Heart right ventricle (tissue), 16 donors: ENCODE data around the gene PODXL2. TPM values are rescaled to one million over a fixed set of nuclear protein-coding genes. Genes with fewer than 3 reads are reported as not detected.

ENCODE experiments used
- ATAC-seq, 8 donors: fragments of 200-7000 bp; cut with Tn5 transposase; one replicate each; pipeline ENCODE4 v1.9.1; 2020; ENCODE audit warnings: mild to moderate bottlenecking in 8 of 8, moderate library complexity in 8 of 8, moderate number of reproducible peaks in 1 of 8
- DNase-seq, 2 donors: peaks; one replicate each; pipeline ENCODE4 v3.0.0-alpha.2; 2020
- H3K27ac ChIP-seq, 10 donors: fragments of 200-600 bp; sonication (generic) in 2 of 10; one replicate each; pipeline versions ENCODE4 v1.5.0 to v1.8.0; 2020 to 2022; ENCODE audit warnings: mild to moderate bottlenecking in 3 of 10
- H3K27me3 ChIP-seq, 7 donors: fragments of 200-600 bp; one replicate each; pipeline ENCODE4 v1.8.0; 2021 to 2022; ENCODE audit warnings: mild to moderate bottlenecking in 2 of 7
- H3K36me3 ChIP-seq, 9 donors: fragments of 200-600 bp; sonication (generic) in 1 of 9; one replicate each; pipeline versions ENCODE4 v1.5.0 to v1.8.0; 2020 to 2022; ENCODE audit warnings: mild to moderate bottlenecking in 2 of 9
- H3K4me1 ChIP-seq, 9 donors: fragments of 200-600 bp; sonication (generic) in 1 of 9; one replicate each; pipeline versions ENCODE4 v1.5.0 to v1.8.0; 2020 to 2022; ENCODE audit warnings: mild to moderate bottlenecking in 4 of 9
- H3K4me3 ChIP-seq, 10 donors: fragments of 200-600 bp; sonication (generic) in 2 of 10; one replicate each; pipeline versions ENCODE4 v1.5.0 to v1.8.0; 2020 to 2022; ENCODE audit warnings: mild to moderate bottlenecking in 7 of 10, moderate library complexity in 2 of 10
- H3K9me3 ChIP-seq, 11 donors: fragments of 200-600 bp in 10 of 11; sonication (generic) in 2 of 11; one replicate each; pipeline versions ENCODE4 v1.5.0 to v1.8.0; 2013 to 2022; ENCODE audit warnings: mild to moderate bottlenecking in 2 of 11, control low read depth in 1 of 11, moderate library complexity in 1 of 11
- CTCF ChIP-seq, 9 donors: fragments of 200-600 bp; sonication (generic) in 2 of 9; IDR thresholded peaks; one replicate each; pipeline versions ENCODE4 v1.5.0 to v1.8.0; 2021 to 2022; ENCODE audit warnings: antibody characterized with exemption in 9 of 9, mild to moderate bottlenecking in 5 of 9, moderate library complexity in 1 of 9
- WGBS, 2 donors: extraction: QIAGEN DNeasy Blood & Tissue Kit; methylation state at CpG; one replicate each; pipeline ENCODE4 v1.1.7; 2013; ENCODE audit warnings: inconsistent platforms in 1 of 2; 5-methylcytosine and 5-hydroxymethylcytosine counted together
- intact Hi-C, 10 donors: fragments of 100-400 bp; cut with DNase I; formaldehyde crosslinking; loops; one replicate each; pipeline versions ENCODE4 v1.11.1 to v1.14.2; 2022
- polyA plus RNA-seq, 2 donors: library from polyadenylated mRNA; stranded (reverse); fragments of 200-250 nt; gene quantifications; one replicate each; pipeline ENCODE4 v1.2.3, GENCODE V29; 2013
- total RNA-seq, 10 donors: library from RNA; stranded (reverse); fragmentation: NEBNext Ultra II Directional in 3 of 10; extraction: Animal tissue kit (Norgen Biotek cat#: 25700) in 3 of 10; gene quantifications; one replicate each; pipeline versions ENCODE4 v1.2.1 to v1.2.4, GENCODE V29; 2021 to 2023
- donor health status: Arrhythmogenic right ventricular cardiomyopathy.
- donor health status: ischemic (EF 13 %, LVEDD 7.1; RV severe dilation, severe dysfunction).
- donor health status: healthy with polysubstance abuse.
- donor health status: DM: no; HTN: yes; CAD: no.
- donor health status: DM: no; HTN: no; CAD: no.
- donor health status: ischemic (EF 25% LVEDD 6.9; RV normal size, moderate dysfunction).
- donor health status: ischemic (EF 25% LVEDD 5.7; RV mildly dilated, moderate dysfunction).
- donor health status: healthy.
- donor health status: DM: yes; HTN: yes; CAD: no.
- donor health status: Ischemic cardiomyopathy.
- donor health status: ischemic (EF 35%, LVEDD 5.7; RV mildly dilated, moderate dysfunction).
- donor health status: nonischemic (EF 11% LVEDD 7.7; RV severe dilation, severe dysfunction).
- donor health status: DM: yes; HTN: yes; CAD: no.
- donor health status: PGD.
- donor health status: ischemic (EF 29% LVEDD 5.4; RV normal size, mild dysfunction).
- donor health status: nonischemic (EF 23%, LVEDD 6.1; RV moderate dilation, normal function).

Gene PODXL2
- total and polyA plus RNA-seq, 12 donors: 0.42 to 4.0 (median 1.5) TPM

GRCh38 chr3:127665586-127665985, 36.6 kb downstream of the PODXL2 start:
- H3K4me1 ChIP-seq: peaks cover 0 to 10% (median 0%) of the 10 kb centered on the region in 9 donors
- intact Hi-C loops: no loop called here

GRCh38 chr3:127666676-127667075, 37.7 kb downstream of the PODXL2 start:
- Histone ChIP-seq H3K27ac (no peak overlapping the region), H3K9me3 (no peaks in the 10 kb centered on the region), H3K27me3 (no peaks in the 10 kb centered on the region), H3K4me1 (peaks cover 0 to 5% (median 3%) of the 10 kb centered on the region in 9 donors), H3K4me3 (no peak overlapping the region), H3K36me3 (no peaks in the 10 kb centered on the region)
- ATAC-seq (no peak), DNase-seq (no peak)
- intact Hi-C loops: no loop called here
- TF ChIP-seq CTCF (IDR thresholded peaks at IDR 0.05): no peak
- WGBS, 2 donors: 83 to 89% methylated on average over 2 of the region's 2 CpGs

More at GRCh38 chr3:127665586-127665985, 36.6 kb downstream of the PODXL2 start:
- no peaks in the 10 kb centered on the region for H3K27me3 ChIP-seq
- 91 to 96% methylated on average over 3 of the region's 3 CpGs for WGBS, 2 donors
- DNase-seq (no peak), ATAC-seq (no peak)
- no peaks in the 10 kb centered on the region for H3K36me3 ChIP-seq
- TF ChIP-seq CTCF (IDR thresholded peaks at IDR 0.05): no peak
- H3K4me3 ChIP-seq: no peak overlapping the region
- no peaks in the 10 kb centered on the region for H3K9me3 ChIP-seq
- no peak overlapping the region for H3K27ac ChIP-seq

- no peak overlapping the region for H3K27ac ChIP-seq
- no peaks in the 10 kb centered on the region for H3K9me3 ChIP-seq
- H3K4me1 ChIP-seq: peaks cover 0 to 10% (median 7%) of the 10 kb centered on the region in 9 donors
- no peaks in the 10 kb centered on the region for H3K27me3 ChIP-seq
- intact Hi-C loops: no loop called here
- H3K4me3 ChIP-seq: no peak overlapping the region
- no peak for TF ChIP-seq CTCF (IDR thresholded peaks at IDR 0.05)
- DNase-seq (no peak), ATAC-seq (no peak)
- 93% methylated on average over 6 of the region's 6 CpGs for WGBS, 2 donors
- H3K36me3 ChIP-seq: no peaks in the 10 kb centered on the region
Measured at GRCh38 chr3:127667119-127667681, 38.2 kb downstream of the PODXL2 start.

GRCh38 chr3:127668906-127669305, 39.9 kb downstream of the PODXL2 start:
- H3K27ac ChIP-seq: no peak overlapping the region
- no peak for ATAC-seq
- no peak for TF ChIP-seq CTCF (IDR thresholded peaks at IDR 0.05)
- DNase-seq: no peak
- no peak overlapping the region for H3K4me3 ChIP-seq
- 93 to 95% methylated on average over 7 of the region's 7 CpGs for WGBS, 2 donors
- H3K9me3 ChIP-seq: no peaks in the 10 kb centered on the region
- H3K4me1 ChIP-seq: peaks cover 6 to 20% (median 15%) of the 10 kb centered on the region in 9 donors
- no peaks in the 10 kb centered on the region for H3K27me3 ChIP-seq
- intact Hi-C loops: no loop called here
- H3K36me3 ChIP-seq: no peaks in the 10 kb centered on the region
